Hematopoietic multipotent progenitor cell treated with erythropoietin and hydrocortisone succinate and interleukin-3 and kit ligand, for 17 days (in vitro differentiated cells): ENCODE data around the gene NOL6.

Experiments used
- DNase-seq: peaks from one replicate; pipeline ENCODE4 v3.0.0-alpha.2; 2015; ENCODE audit warnings: low spot score

The NOL6 gene

DNA sequence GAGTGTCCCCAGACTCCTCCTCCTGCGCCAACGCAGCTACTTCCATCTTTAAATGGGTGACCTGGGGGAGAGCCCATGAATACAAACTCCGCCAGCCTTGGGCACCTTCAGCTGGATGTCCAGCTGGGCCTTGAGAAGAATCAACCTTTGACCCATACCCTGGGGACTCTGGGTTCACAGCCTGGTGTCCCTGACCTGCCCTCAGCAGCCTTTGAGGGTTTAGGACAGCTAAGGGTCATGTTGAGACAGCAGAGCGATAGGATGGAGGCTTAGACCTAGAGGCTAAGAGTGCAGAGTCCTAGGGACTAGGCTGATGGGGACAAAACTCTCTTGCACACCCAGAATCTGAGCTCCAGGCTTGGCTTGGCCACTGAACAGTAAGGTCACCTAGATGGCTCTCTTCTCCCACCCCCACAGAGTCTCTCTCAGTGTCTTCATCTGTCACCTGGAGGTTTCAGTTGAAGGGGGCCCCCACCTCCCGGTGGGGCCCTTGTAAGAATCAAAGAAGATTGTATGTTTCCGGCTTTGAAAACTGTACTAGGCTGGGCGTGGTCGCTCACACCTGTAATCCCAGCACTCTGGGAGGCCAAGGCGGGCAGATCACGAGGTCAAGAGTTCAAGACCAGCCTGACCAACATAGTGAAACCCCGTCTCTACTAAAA is 19.6 kb downstream of the NOL6 start:
- no peak for DNase-seq

DNA sequence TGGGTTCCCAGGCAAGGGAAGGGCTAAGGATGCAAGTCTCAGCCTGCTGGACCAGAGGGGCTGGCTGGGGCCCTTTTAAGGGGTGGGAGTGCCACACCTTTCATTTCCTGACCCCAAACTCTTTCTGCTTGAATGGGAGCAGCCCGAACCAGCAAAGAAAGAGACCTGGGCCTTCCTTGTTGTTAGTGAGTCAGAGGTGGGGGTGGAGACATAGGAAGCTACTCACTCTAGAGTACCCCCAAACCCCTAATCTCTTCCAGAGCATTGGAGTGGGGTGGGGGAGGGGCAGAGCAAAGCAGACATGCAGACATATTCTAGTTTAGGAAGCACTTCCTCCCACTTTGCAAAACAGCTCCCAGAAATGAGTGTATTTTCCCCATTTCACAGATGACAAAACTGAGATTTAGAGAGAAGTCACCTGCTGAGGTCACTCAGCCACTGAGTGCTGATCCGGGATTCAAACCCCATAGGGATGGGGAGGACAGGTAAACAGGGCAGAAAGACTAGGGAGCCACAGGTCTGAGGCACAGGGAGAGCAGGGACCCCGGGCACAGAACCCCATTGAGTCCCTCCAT is 20.4 kb downstream of the NOL6 start:
- DNase-seq = no peak

DNA sequence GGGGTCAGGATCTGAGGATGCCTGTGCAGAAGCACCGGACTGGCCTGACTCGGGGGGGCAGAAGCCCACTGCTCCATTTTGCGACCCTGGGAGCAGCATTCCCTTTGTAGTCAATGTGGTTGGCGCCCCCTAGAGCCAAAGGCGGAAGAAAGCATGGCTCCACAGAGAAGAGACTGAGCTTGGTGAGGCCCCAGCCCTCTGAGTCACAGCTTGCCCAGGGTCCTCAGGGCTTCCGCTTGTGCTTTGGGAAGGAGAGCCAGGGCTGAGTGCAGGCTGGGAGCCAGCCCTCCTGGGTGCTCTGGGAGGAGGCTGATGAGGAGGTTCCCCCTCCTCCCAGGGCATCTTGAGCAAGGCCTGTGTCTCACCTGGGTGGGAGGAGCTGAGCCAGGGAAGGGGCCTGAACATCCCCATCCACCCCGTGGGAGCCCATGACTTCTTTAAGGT is 20.9 kb downstream of the NOL6 start:
- peak; percentile 64 for DNase-seq

DNA sequence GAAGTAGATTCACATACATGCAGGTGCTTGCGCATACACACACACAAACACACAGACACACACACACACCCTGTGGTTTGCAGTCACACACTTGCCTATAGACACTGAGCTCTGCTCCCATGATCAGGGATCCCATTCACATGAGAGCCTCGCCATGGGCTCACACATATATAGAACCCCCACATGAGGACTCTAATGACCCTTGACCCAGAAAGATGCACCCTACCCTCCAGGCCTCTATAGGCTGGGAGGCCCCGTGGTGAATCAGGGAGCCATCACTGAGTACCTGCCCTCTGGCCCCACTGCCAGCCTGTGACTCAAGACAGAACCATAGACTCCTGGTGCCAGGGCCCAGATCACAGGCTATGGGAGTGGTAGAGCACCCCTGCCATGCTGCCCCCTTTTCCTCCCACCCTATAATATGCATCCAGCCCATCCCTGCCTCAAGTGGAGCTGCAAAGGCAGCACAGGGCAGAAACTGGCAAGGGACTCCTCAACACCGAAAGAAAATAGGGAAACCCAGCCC is 23.0 kb downstream of the NOL6 start:
- DNase-seq = no peak

DNA sequence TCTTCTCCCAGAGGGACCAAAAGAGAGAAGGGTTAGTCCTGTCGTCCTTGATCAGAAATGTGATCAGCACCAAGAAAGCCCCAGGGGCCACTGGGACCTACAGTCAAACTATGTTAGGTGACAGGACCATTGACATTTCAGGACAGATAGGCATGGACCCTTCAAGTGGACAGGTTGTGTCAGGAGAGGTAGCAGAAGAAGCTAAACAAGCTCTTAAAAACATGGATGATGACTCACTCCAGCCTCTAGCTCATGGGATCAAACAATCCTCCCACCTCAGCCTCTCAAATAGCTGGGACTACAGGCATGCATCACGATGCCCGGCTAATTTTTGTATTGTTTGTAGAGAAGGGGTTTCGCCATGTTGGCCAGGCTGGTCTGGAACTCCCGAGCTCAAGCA is 24.0 kb downstream of the NOL6 start:
- no peak for DNase-seq

DNA sequence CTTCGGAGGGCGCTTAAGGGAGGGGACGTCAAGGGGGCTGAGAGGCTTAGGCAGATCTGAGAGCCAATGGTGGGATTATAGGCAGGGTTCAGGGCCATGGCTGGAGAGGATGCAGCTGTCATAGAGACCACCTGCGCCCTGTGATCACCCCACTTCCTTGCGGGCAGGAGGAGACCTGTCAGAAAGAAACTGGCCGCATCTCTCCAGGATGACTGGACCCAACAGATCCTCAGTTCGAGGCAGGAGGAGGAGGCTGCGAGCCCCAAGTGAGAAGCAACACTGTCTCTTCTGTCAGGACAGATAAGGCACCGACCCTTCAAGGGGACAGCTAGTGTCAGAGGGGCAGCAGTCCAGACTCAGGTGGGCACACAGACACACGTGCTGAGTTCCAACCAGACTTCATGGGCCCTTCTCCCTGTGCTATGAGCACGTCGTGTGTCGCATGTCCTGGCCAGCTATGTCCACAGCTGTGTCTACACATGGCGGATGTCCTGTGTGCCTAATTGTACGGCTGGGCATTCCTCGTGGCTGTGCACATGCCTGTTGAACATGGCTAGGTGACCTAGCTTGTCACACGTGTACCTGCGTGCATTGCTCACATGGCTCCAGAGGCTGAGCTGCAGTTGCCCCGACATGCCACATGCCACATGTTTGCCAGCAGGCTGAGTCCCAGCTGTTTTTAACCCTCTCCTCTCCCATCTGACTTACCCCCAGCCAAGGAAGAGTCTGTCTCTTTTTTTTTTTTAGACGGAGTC is 25.7 kb downstream of the NOL6 start:
- no peak for DNase-seq

DNA sequence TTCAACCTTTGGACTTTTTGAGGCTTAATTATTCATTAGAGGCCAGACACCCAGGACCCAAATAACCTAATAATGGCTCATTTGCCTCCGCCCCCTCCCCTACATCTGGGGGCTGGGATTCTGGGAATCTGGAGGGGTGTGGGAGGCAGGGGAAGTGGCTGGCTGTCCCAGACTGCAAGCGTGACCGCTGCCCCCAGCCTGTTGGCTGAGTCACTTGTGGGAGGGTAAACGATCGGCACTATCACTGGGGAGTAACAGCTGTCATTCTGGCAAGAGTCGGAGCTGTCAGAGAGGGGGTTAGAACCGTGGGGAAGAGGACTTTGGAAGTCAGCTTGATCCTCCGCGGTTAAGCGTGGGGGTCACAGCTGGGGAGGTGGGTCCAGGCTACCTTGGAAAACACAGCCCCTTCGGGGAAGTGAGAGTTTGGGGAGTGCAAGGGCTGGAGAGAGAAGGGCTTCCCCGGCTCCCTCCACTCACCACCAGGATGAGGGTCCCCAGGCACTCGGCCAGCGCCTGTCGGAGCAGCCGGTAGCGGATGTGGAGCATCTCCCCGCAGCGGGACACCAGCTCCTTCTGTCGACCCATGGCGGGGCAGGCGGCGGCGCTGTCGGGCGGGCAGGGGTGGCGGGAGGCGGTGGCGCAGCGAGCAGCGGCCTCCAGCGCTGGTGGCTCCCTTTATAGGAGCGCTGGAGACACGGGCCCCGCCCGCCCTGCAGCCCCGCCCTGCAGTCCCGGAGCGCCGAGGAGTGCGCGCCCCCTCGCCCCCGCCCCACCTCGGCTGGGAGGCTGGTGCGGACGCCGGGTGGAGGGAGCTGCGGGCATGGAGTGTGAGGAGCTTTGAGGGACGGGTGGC is 26.6 kb downstream of the NOL6 start, which contains the start of gene AQP3:
Gene AQP3, minus strand, starts transcription at position 648 of the 853 bp plus-strand sequence. Its CDS starts 63 bp downstream, at position 585.
- peak; percentile 76 for DNase-seq

DNA sequence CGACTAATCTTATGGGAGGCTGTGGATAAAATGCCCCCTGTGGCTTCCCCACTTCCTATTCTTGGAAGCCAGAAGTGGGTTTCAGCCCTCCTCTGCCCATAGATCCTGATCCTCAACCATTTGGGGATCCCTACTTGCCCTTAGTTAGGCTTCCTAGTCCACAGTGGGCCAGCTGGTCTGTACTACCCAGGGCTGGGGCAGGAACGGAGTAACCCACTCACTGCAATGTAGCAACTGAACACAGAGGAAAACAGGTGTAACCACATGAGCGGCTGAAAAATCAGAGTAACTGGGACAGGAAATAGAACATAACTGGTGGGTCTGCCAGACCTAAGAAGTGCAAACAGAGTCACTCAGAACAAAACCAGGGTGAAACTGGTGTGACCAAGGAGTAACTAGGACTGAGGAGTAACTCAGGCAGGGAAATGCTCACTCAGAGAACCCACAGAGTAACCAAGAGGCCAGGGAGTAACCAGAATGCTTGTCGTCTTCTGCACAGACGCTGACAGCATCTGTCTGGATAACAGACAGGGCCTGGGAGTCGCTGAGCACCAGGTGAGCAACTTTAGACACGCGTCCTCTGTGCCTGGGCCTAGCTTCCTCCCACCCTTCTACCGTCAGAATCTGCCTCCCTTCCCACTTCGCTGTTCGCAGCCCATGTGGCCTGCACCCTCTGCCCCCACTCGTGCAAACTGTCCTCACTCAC is 27.3 kb downstream of the NOL6 start:
- DNase-seq = peak; percentile 48

DNA sequence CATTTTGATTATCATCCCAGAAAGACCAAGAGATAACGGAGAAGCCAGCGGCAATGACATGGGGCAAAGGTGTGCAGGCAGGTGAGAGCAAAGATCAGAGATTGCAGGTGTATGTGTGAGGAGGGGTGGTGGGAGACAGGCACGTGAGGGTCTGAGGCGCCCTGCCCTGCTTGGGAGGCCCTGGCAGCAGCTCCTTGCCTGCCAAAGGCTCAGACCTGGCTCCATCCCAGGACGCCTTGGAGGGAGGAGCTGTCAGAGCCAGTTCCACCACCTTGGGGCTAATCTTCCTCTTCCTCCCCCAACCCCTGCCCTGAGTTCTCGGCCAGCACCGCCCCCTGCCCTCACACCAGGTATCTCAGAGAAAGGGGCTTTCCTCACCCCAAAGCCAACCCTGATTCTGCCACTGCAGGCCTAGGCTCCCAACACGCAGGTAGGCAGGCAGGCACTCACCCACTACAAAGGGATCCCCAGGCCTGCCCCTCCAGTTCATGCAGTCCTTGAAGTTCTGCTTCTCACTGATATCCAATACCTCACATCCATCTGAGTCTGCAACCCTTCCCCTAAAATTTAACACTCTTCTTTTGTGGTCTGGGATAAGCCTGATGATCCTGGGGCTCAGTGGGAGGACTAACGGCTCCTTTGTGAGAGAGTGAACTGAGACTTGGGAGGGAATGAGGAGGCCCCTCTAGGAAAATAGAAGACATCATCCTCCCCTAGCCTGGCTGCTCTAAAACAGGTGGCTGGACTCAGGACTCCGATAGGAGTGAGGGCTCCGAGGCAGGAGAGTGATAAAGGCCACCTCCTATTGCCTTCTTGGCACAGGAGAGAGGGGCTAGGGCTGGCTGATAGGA is 28.1 kb downstream of the NOL6 start:
- peak; percentile 56 for DNase-seq

DNA sequence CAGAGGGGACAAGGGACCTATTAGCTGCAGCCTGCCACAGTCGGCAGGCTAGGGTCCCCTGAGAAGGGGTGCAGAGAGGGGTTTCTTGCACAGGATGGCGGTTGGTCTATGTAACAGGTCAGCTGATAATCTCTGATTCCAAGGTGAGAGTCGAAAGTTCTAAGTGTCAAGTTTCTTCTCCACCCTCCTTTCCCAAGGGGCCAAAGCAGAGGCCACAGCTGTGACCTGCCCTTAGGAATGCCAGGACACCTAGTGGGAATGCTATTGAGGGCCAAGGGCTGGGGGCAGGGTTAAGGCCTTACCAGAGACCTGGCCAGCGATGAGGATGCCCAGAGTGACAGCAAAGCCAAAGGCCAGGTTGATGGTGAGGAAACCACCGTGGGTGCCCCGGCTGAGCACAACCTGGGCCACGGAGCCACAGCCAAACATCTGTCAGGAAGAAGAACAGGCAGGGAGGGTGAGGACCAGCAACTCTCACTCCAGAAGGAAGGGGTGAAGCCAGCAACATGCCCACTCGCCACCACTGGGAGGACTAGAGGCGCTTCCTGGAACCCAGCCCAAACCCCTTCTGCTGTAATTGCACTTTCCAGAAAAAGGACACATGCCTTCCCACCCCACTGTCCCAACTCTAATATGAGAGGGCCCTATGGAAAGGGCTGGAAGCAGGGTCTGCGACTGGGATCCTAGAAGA is 30.1 kb downstream of the NOL6 start:
- DNase-seq = no peak

DNA sequence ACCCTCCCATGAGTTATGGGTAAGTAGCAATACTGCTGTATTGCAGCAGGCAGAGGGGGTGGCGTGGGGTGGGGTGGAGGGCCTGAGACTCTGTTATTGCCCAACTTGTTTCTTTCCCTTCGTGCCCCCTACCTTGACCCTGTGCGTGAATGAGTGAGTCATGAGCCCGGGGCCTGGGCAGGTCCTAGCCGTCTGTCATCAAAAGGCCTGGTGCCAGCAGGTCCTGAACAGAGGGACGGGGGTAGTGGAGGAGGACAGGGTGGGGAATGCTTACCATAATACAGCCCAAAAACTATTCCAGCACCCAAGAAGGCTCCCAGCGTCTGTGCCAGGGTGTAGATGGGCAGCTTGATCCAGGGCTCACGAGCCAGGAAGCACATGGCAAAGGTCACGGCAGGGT is 30.7 kb downstream of the NOL6 start:
- DNase-seq = no peak

DNA sequence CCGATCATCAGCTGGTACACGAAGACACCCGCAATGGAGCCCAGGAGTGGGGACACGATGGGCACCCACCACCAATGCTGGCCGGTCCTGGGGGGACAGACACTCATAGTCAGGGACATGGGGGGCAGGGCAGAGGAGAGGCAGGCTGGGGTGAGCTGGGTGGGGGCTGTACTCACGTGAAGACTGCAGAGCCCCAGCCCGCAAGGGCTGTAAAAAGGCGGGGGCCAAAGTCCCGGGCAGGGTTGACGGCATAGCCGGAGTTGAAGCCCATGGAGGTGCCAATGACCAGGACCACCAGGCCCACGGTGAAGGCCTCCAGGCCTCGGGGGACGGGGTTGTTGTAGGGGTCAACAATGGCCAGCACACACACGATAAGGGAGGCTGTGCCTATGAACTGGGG is 31.6 kb downstream of the NOL6 start:
- no peak for DNase-seq

DNA sequence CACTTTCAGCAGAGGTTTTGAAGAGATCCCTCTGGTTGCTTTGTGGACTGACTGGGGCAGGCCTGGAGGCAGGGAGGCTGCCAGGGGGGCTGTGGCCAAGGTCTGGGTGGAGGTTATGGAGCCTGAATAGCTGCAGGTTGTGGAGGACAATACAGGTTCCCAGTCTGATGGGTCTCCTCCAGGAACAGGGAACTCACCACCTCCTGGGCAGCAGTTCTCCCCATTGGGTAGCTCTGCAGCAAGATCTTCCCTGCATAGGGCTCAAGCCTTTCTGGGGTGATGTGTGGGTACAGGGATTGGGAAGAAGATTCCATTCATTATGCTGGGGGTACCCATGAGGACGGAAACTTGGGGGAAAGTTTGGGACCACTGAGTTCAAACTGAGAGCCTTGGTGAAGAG is 33.1 kb downstream of the NOL6 start:
- no peak for DNase-seq

DNA sequence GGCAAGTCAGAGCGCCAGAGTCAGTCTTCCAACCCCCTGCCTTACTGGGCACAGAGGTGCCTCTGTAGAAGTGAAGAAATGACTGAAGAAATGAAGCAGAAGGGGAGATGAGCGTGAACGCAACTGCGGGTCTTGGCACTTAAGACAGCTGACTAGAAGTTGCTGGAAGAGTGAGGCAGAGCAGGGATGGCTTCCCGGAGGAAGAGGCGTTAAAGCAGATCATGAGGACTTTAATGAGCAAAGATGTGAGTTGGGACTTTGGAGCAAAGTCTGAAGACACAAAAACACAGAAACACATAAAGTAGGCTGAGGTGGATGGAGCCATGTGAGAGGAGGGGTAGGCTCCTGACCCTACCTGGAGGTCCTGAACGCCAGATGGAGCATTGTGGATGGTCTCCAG is 33.5 kb downstream of the NOL6 start:
- no peak for DNase-seq

DNA sequence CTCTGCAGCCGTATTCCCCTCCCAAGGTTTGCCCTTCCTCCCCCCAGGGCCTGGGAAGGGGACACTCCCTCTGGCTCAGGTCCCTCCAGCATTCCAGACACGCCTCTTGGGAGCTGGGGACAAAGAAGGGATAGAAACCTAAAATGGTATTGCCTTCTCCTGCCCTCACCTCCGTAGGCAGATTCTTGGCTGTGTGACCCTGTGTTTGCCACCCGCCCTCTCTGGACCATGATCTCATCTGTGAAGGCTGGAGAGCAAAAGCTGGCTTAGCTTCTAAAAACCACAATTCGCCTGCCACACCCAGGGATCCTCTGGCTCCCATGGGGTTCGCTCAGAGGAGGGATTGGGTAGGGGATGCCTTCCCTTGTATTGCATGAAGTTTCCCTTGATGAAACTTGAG is 34.0 kb downstream of the NOL6 start:
- DNase-seq = no peak

DNA sequence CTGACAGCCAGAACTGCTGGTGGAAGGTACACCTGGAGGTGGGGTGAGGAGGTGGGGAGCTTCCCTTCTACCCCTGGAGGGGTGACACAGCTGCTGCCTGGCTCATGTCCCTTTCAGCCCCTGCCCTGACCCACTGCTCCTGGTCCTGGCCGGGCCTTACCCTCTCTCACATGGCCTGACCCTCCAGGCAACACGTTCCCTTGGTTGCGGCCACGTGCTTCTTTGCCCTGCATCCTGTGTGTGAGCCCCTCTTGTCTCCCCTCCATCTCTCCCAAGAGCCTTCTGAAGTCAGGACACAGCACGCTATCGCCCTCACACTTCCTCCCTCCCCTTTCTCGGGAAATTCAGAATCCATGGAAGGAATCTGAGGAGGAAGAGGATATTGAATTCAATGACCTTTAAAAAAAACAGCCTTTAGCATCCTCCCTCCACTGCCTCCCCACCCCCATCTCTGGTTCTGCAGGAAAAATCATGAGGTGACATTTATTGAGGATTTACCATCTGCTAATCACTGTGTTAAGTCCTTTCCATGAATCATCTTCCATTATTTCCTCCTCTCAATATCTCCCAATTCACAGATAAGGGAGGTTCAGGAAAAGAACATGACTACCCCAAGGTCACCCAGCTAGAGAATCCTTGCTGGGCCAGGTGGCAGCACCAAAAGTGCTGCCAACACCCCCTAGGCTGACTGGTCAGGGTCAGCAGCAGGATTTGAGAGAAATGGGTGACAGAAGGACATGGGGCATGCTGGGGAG is 34.6 kb downstream of the NOL6 start:
- no peak for DNase-seq

DNA sequence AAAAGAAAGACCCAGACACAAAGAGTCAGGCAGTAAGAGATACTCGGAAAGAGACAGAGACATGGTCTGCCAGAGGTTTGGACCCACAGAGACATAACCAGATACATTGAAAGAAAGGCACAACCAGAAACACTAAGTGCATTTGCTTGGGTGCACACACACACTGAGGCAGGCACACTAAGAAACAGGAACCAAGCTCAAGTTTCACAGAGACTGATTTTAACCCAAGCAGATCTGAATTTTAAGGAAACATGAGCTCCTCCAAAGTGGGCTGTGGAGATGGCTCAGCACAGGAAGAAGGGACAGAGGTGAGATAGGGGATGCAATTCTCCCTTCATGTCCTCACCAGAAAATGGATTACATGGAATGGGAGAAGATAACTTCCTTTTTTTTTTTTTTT is 35.8 kb downstream of the NOL6 start:
- DNase-seq = no peak

DNA sequence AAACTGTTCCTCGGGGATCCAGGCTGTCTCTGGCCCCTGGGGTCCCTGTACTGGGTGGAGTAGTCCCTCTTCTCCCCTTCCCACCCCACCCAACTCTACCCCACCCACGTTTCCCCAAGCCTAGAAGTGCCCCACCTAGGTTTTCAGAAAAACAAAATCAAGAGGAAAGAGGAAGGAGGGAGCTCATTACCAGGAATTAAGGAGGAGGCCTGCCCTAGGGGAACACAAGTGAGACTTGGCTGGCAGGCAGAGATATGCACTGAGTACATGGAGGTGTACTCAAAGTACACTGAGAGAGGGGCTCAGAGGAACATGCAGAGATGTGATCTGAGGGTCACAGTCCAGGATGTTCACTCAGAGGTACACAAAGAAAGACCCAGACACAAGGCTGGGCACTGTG is 36.5 kb downstream of the NOL6 start:
- no peak for DNase-seq

DNA sequence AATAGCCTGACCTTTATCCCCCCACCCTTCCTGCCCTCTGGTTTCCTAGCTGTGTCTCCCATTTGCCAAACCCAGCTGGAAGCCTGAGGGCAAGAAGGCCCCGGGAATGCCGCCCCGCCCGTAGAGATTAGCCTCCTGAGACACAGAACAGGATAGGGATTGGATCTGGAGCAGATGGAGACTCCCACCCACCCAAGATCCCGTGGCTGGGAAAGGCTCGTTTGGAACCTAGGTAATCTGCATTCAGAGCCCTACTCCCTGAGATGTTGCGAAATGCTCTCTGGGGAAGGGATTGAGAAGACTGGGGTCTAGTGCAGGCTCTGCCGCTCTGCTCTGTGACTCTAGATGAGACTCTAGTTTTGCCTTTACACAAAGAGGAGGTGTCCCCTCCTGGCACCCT is 37.3 kb downstream of the NOL6 start:
- no peak for DNase-seq
